WERI-Rb-1 (cell line): Measurements from ENCODE around the gene RPRD1A.

Experiments
- DNase-seq: peaks from one replicate; pipeline ENCODE4 v3.0.0-alpha.2; 2020
- H3K27ac ChIP-seq: fragments of 250-450 bp; sonication (Bioruptor Pico); 2 replicates; pipeline ENCODE4 v1.5.1; 2020; ENCODE audit warnings: mild to moderate bottlenecking, moderate library complexity
- H3K27me3 ChIP-seq: fragments of 250-450 bp; sonication (Bioruptor Pico); 2 replicates; pipeline ENCODE4 v1.5.1; 2021; ENCODE audit warnings: mild to moderate bottlenecking, low read depth, moderate library complexity; ENCODE audit not compliant: insufficient read depth, severe bottlenecking
- H3K36me3 ChIP-seq: fragments of 250-450 bp; sonication (Bioruptor Pico); 2 replicates; pipeline ENCODE4 v1.5.1; 2020; ENCODE audit warnings: mild to moderate bottlenecking, moderate library complexity
- H3K4me3 ChIP-seq: 2 replicates; pipeline ENCODE4 v1.5.1; 2011; ENCODE audit warnings: low read depth, mild to moderate bottlenecking, control low read depth, low read length
- H3K9me3 ChIP-seq: fragments of 250-450 bp; sonication (Bioruptor Pico); 2 replicates; pipeline ENCODE4 v1.5.1; 2021; ENCODE audit warnings: mild to moderate bottlenecking, moderate library complexity; ENCODE audit not compliant: severe bottlenecking
- TF ChIP-seq, protein P1 (sequence below): IDR thresholded peaks from 2 replicates; pipeline ENCODE4 v1.5.1; 2011; ENCODE audit warnings: low read depth, mild to moderate bottlenecking, control low read depth, inconsistent platforms, low read length

The RPRD1A gene

DNA sequence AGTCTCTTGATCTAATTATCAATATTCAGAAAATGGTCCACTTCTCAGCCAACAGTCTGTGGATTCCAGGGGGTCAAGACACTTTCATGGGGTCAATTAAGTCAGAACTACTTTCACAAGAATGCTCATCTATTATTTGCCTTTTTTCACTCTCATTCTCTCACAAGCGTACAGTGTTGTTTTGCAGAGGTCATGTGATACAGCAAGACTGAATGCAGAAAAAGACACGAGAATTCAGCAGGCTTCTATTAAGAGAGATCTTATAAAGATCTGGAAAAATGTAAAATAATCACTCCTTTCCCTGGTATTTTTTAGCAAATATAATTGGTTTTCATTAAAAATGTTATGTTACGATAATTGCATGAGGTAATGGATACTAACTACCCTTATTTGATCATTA lies 8.7 kb downstream of the RPRD1A start:
- Histone ChIP-seq H3K27me3 (no peaks in the 10 kb centered on the region), H3K36me3 (no peaks in the 10 kb centered on the region), H3K9me3 (no peaks in the 10 kb centered on the region), H3K27ac (no peak overlapping the region), H3K4me3 (no peak overlapping the region)
- TF ChIP-seq, protein P1, sequence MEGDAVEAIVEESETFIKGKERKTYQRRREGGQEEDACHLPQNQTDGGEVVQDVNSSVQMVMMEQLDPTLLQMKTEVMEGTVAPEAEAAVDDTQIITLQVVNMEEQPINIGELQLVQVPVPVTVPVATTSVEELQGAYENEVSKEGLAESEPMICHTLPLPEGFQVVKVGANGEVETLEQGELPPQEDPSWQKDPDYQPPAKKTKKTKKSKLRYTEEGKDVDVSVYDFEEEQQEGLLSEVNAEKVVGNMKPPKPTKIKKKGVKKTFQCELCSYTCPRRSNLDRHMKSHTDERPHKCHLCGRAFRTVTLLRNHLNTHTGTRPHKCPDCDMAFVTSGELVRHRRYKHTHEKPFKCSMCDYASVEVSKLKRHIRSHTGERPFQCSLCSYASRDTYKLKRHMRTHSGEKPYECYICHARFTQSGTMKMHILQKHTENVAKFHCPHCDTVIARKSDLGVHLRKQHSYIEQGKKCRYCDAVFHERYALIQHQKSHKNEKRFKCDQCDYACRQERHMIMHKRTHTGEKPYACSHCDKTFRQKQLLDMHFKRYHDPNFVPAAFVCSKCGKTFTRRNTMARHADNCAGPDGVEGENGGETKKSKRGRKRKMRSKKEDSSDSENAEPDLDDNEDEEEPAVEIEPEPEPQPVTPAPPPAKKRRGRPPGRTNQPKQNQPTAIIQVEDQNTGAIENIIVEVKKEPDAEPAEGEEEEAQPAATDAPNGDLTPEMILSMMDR = no peak
- no peak for DNase-seq

DNA sequence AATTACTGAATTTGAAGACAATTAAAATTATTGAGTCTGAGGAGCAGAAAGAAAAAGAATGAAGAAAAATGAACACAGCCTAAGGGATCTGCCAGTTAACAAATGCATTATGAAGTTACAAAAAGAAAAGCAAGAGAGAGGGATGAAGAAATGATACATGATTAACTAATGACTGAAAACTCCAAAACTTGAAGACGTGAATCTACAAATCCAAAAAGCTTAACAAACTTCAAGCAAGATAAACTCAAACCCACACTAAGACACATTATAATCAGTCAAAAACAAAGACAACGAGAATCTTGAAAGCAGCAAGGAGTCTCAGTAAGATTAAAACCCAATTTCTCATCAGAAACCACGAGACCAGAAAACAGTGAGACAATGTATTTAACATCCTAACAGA lies 15.6 kb downstream of the RPRD1A start:
- TF ChIP-seq, protein P1 = no peak
- Histone ChIP-seq H3K9me3 (no peaks in the 10 kb centered on the region), H3K27me3 (no peaks in the 10 kb centered on the region), H3K4me3 (no peak overlapping the region), H3K27ac (no peak overlapping the region), H3K36me3 (no peaks in the 10 kb centered on the region)
- no peak for DNase-seq

DNA sequence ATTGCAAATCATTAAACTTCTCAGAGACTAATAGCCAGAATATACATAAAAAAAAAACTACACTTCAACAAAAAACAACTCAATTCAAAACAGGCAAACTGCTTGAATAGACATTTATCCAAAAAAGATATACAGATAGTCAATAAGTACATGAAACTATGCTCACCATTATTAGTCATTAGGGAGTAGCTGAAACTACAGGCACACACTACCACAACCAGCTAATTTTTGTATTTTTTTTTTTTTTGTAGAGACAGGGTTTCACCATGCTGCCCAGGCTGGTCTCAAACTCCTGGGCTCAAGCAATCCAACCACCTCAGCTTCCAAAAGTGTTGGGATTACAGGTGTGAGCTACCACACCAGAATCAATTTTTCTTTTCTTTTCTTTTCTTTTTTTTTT lies 16.9 kb downstream of the RPRD1A start:
- Histone ChIP-seq H3K36me3 (no peaks in the 10 kb centered on the region), H3K27ac (no peak overlapping the region), H3K27me3 (no peaks in the 10 kb centered on the region), H3K4me3 (no peak overlapping the region), H3K9me3 (no peaks in the 10 kb centered on the region)
- TF ChIP-seq, protein P1 = no peak
- DNase-seq = no peak

DNA sequence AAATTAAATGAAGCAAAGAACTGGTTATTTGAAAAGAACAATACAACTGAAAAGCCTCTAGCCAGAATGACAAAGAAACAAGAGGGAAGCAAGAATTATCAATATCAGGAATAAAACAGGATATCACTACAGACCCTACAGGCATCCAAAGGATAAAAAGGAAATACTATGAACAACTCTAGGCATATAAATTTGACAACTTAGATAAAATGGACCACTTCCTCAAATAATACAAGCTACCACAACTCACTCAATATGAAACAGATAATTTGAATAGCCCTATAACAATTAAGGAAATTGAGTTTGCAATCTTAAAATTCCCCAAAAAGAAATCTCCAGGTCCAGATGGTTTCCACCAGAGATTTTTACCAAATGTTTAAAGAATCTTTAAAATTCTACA lies 19.8 kb downstream of the RPRD1A start:
- TF ChIP-seq, protein P1 = no peak
- Histone ChIP-seq H3K9me3 (no peaks in the 10 kb centered on the region), H3K27me3 (no peaks in the 10 kb centered on the region), H3K4me3 (no peak overlapping the region), H3K27ac (no peak overlapping the region), H3K36me3 (no peaks in the 10 kb centered on the region)
- no peak for DNase-seq

DNA sequence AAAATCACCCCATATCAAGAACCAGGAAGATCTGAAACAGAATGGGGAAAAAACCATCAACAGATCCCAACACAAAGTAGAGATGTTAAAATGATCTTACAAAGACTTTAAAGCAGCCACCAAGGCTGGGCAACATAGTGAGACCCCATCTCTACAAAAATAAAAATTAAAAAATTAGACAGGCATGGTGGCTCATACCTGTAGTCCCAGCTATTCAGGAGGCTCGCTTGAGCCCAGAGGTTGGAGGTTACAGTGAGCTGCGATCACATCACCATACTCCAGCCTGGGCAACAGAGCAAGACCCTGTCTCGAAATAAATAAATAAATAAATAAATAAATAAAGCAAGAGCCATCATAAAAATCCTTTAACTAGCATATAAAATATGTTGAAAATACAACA lies 20.5 kb downstream of the RPRD1A start:
- Histone ChIP-seq H3K36me3 (no peaks in the 10 kb centered on the region), H3K9me3 (no peaks in the 10 kb centered on the region), H3K4me3 (no peak overlapping the region), H3K27me3 (no peaks in the 10 kb centered on the region), H3K27ac (no peak overlapping the region)
- TF ChIP-seq, protein P1 = no peak
- DNase-seq = no peak

DNA sequence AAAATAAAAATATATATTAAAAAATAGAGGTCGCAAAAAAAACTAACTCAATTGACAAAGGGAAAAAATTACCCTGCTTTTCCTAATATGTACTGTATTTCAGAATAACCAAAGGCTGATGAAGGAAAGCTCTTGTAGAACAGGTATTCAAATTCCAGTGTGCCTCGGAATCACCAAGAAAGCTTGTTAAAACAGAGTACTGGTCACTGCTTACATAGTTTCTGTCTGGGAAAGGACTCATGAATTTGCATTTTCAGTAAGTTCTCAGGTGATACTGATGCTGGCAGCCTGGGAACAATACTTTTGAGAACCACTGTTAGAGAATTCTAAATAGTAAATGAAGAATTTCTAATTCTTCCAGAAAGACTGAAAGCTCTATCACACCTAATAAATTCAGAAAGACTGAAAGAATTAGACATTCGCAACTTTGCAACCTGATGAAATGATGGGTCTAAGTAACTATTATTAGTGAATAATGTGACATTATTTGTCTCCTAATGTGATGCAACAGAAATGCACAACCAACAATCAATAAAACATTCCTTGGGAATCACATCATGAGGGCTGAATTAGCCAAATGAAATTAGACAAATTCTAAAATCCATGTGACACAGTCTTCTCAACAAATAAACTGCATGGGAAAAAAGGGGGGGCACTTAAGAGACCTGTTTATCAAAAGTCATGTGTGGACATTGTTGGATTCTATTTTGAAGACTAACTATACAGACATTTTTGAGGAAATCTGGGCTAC lies 21.9 kb downstream of the RPRD1A start:
- TF ChIP-seq, protein P1 = no peak
- DNase-seq = no peak
- no peak overlapping the region for H3K27ac ChIP-seq
- H3K27me3 ChIP-seq = no peaks in the 10 kb centered on the region
- H3K4me3 ChIP-seq = no peak overlapping the region
- H3K9me3 ChIP-seq = no peaks in the 10 kb centered on the region
- no peaks in the 10 kb centered on the region for H3K36me3 ChIP-seq
